GM18907 (cell line): ENCODE data around the gene HTR3A.
A peak's percentile ranks its signal among the peaks of the same experiment; 100 is the strongest.
"Not testable (repeated sequence)": the region's sequence is repeated elsewhere in the genome, so short reads cannot be mapped to it uniquely, and the experiment has no call there.

ENCODE experiments used
- ATAC-seq: cut with Tn5 transposase; IDR thresholded peaks from one replicate; pipeline ENCODE4 v1.9.1; 2021; ENCODE audit warnings: mild to moderate bottlenecking, moderate library complexity; ENCODE audit not compliant: unreplicated experiment

Gene HTR3A

DNA sequence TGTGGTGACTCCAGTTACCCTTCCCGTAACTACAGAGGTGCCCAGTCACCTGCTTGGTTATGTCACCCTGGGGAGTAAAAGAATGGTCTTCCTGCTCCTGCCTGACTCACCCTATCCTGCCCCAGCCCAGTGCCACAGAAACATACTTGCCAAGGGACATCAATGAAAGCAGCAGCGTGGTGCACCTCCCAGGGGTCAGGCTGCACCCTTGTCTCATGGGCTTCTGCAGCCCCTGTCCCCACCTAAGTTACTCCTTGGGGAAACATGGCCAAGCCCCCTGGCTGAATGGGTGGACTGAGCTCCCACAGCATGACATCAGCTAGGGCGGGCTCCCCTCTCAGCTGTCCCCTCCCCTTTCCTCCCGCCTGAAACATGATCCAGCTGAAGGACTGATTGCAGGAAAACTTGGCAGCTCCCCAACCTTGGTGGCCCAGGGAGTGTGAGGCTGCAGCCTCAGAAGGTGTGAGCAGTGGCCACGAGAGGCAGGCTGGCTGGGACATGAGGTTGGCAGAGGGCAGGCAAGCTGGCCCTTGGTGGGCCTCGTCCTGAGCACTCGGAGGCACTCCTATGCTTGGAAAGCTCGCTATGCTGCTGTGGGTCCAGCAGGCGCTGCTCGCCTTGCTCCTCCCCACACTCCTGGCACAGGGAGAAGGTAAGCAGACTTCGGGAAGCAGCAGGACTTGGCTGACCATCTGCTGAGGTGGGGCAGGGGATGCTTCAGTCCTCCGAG lies at the start of gene HTR3A:
Gene HTR3A, plus strand, starts transcription at position 368 of the 730 bp plus-strand sequence. Its CDS starts 218 bp downstream, at position 586.
- no peak for ATAC-seq

DNA sequence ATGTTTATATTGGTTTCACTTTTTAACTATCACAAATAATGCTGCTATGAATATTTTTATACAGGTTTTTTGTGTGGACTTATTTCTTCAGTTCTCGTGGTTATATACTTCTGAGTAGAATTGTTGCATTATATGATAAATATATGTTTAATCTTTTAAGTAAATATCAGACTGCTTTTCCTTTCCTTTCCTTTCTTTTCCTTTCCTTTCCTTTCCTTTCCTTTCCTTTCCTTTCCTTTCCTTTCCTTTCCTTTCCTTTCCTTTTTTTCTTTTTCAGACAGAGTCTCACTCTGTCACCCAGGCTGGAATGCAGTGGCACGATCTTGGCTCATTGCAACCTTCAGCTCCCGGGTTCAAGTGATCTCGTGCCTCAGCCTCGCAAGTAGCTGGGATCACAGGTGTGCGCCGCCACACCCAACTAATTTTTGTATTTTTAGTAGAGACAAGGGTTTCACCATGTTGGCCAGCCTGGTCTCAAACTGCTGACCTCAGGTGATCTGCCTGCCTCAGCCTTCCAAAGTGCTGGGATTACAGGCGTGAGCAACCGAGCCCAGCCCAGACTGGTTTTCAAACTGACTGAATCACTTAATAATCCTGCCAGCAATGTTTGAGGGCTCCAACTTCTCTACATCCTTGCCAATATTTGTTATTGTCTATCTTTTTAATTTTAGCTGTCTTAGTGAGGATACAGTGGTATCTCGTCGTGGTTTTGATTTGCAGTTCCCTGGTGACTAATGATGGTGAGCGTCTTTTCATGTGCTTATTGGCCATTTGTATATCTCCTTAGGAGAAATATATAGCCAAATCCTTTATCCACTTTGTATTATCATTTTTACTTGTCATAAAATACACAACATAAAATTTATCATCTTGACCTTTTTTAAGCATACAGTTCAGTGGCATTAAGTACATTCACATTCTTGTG lies 48.4 kb upstream of the HTR3A start:
- no peak for ATAC-seq

DNA sequence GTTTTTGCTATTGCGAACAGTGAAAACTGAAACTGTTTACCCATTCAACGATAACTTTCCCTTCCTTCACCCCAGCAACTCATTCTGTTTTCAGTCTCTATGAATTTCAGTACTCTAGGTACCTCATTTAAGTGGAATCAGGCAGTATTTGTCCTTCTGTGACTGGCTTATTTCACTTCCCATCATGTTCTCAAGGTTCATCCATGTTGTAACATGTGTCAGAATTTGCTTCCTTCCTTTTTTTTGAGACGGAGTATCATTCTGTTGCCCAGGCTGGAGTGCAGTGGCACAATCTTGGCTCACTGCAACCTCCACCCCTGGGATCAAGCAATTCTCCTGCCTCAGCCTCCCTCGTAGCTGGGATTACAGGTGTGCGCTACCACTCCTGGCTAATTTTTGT lies 46.6 kb upstream of the HTR3A start:
- no peak for ATAC-seq

DNA sequence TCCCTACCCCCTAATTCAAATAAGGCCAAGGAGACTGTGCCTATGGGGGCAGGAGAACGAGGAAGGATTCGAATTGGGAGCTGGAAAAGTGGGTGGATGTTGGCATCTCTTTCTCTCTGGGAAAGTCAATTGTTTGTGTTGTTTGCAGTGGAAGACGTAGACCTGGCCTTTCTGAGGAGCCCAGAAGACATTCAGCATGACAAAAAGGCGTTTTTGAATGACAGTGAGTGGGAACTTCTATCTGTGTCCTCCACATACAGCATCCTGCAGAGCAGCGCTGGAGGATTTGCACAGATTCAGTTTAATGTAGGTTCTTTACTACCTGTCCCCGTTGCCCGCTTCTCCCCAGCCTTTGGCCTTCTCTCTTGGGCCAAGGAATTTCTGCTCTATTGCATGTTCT lies 42.1 kb upstream of the HTR3A start:
- no peak for ATAC-seq

DNA sequence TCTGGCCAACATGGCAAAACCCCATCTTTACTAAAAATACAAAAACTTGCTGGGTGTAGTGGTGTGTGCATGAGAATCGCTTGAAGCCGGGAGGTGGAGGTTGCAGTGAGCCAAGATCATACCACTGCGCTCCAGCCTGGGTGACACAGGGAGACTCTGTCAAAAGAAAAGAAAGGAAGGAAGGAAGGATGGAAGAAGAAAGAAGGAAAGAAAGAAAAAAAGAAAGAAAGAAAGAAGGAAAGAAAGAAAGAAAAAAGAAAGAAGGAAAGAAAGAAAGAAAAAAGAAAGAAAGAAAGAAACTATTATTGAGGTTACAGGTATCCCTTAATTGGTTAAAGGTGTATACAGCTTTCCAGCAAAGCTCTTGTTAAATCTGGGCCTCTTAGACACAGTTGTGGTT lies 40.7 kb upstream of the HTR3A start:
- ATAC-seq: not testable (repeated sequence)

DNA sequence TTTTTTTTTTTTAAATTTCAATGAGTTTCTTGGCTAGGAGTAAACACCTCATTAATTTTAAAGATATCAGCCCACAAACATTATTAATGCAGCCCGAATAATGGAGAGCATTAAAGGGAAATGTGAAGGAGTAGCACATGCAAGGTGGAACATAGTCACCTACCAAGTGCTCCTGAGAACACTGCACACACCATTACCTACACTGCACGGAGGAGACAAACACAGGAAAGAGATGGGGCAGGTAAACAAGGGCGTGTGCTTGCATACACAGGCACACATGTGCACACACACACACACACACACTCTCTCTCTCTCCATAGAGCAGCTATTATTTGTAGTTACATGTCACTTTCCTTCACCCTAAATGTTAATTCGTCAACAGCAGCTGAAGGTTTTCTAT lies 40.1 kb upstream of the HTR3A start:
- no peak for ATAC-seq

DNA sequence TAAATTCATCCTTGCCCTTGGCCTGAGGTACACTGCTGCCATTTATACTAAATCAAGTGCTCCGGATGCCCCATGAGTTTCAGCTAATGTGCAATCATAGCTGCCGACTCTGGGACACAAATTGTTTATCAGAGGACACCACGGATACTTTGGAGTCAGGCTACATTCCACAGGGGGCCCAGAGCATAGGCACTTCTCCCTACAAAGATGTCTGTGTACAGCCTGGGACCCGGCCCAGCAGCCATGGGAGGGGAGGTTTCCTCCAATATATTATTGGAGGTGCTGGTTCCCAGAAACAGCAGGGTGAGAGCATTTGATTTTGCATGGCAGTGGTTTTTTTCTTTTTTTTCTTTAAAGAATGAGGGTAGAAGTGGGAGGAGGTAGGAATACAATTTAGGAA lies 39.0 kb upstream of the HTR3A start:
- ATAC-seq: no peak

DNA sequence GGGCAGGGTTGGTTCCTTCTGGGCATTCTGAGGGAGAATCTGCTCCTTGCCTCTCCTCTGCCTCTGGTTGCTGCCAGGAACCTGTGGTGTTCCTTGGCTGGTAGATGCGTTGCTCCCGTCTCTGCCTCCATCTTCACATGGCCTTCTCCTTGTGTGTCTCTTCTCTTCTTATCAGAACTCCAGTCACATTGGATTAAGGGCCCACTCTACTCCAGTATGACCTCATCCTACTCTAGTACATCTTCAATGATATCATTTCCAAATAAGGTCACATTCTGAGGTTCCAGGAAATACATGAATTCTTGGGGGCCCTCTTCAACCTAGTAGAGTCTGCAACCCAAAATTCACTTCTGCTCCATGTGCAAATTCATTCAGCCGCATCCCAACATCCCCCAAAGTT lies 37.0 kb upstream of the HTR3A start:
- no peak for ATAC-seq

DNA sequence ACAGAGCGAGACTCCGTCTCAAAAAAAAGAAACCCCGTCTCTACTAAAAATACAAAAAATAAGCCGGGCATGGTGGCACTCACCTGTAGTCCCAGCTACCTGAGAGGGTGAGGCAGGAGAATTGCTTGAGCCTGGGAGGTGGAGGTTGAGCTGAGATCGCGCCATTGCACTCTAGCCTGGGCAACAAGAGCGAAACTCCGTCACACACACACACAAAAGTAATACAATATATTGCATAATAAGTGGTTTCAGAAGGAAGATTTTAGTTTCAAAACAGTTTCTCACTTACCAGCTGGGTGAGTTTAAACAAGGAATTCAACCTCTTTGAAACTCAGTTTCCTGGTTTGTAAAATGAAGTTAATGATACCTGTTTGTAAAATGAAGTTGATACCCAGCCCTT lies 32.7 kb upstream of the HTR3A start:
- no peak for ATAC-seq

DNA sequence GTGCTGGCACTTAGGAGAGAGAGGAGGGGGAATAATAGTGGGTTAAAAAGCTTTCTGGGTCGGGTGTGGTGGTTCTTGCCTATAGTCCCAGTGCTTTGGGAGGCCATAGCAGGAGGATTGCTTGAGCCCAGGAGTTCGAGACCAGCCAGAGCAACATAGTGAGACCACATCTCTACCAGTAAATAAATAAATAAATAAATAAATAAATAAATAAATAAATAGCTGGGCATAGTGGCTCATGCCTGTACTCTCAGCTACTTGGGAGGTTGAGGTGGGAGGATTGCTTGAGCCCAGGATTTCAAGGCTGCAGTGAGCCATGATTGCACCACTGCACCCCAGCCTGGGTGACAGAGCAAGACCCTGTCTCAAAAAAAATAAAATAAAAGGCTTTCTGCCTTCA lies 28.7 kb upstream of the HTR3A start:
- ATAC-seq: not testable (repeated sequence)

DNA sequence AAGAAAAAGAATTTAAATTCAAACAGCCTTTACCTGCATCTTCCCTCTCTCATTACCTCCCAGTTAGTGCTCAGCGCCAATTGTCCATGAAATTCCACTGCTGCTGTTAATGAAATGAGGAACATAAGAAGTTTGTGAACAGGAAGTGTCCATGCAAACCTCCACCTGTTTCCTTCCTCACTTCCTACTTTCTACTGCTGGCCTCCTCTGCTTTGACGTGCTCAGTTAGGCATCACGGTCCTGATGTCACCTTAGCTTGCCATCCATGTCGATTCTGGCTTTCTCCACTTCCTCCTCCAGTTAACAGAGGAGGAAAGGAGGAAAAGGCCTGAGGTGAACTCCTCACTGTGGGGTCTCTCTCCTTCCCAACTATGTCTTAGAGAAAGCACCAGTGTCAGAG lies 26.9 kb upstream of the HTR3A start:
- no peak for ATAC-seq

DNA sequence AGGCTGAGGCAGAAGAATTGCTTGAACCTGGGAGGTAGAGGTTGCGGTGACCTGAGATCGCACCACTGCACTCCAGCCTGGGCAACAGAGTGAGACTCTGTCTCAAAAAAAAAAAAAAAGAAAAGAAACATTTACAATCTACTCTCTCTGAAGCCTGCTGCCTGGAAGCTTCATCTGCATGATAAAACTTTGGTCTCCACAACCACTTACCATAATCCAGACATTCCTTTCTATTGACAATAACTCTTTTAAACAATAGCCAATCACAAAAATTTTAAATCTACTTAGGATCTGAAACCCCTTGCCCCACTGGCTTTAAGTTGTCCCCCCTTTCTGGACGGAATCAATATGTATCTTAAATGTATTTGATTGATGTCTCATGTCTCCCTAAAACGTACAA lies 25.0 kb upstream of the HTR3A start:
- no peak for ATAC-seq

DNA sequence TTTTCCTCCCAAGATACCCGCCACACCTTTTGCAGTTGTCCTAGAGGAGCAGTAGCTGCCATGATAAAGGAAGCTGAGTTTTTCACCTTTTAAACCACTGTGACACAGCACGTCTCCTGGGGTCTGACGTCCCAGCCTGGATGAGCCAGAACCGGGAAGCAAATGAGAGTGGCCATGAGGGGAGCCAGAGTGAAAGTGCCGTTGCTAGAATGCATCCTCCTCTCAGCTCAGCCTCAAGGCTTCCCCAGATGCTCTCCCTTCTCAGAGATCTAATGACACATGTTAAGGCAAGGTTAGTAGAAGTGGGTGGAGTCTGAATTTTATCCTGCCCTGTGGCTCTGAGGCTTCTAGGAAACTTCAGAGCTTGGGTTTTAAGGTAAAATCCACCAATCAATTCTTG lies 23.4 kb upstream of the HTR3A start:
- ATAC-seq: no peak

DNA sequence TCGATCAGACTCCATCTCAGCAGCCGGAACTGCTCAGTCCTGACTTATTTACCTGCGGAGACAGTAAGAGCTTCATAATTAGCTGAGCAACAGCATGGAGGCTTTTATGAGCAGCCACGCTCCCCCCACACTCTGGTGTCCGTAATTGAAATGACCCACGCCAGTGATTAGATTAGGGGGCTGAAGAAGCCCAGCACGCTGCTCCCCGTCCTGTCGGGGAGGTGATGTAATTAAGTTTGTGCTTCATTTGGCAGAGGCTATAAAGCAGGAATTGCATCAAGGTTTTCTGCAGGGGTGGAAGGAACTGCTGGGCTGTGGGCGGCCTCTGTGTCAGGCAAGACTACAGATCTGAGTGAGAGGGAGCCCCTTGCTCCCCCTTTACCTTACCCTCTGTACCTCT lies 22.8 kb upstream of the HTR3A start:
- ATAC-seq: no peak

DNA sequence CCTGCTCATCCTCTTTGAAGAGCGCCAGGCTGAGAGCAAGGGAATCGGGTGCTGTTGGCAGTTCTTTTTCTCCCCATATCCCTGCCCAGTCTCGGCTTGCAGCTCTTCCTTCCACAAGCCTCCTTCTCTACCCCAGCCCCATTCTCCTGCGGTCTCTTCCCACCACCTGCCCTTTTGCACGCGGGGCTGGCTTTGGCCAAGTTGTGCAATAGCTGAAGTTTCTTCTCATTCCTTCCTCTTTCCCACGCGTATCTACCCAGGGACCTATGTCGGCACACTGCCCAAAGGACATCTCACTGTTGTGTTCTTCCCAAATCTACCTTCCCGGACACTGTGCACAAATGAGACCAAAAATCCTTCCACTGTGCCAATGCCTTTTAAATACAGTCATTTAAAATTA lies 22.3 kb upstream of the HTR3A start:
- ATAC-seq: no peak

DNA sequence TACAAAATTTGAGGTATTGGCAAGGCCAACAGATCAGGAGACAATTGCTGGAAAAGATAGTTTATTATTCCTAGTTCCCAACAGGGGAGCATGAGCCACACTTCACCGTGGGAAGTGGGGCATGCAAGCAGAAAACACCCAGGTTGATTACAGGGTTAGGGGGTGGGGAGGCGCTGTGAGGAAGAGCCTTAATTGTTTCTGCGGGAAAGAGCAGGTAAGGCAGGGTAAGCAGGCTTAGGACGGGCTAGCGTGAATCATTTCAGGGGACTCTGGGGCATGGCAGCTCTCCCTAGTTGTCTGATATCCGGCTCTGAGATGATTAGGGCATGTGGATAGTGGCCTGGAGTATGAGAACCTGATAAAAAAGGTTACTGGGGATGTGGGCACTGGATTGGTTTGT lies 20.7 kb upstream of the HTR3A start:
- ATAC-seq: no peak

DNA sequence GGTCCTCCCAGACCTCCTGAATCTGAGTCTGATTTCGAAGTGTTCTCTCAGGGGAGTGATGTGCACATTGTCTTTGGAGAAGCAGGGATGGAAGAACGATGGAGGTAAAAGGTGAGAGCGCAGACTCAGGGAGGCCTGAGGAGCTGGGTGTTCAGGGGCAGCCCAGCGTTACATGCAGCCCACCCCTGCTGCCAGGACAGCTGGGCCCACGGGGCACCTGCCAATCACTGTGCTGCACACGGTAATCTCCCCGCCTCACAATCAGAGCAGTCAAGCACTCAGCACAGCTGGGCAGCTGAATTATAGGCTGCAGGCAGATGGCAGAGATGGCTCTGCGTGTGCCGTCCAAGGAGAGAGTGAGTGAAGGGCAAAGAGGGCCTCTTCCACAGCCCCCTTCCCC lies 17.9 kb upstream of the HTR3A start:
- no peak for ATAC-seq

DNA sequence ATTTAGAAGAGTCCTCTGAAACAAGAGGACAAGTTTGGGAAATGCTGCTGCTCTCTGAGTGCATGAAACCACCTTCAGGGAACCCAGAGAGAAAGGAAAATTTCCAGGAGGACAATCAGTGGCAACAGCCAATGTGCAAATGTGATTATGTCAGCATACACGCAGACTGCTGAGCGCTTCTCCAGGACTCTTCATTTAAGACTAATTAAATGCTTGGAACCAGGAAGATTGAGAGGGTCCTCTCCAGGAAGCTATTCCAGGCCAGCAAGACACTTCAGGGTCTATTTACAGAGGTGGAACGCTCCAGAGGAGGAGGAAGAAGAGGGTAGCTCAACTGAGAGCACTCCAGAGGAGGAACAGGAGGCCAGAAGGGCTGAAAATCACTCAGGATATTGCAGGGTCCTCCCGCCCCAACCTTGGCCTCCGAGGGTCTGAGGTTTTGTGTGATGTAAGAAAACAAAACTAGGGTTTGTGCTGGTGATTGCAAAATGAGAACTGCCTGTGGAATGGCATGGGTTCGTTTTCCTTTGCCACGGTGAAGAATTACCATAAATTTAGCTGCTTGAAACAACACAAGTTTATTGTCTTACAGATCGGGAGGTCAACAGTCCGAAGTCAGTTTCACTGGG lies 14.1 kb upstream of the HTR3A start:
- ATAC-seq: no peak

DNA sequence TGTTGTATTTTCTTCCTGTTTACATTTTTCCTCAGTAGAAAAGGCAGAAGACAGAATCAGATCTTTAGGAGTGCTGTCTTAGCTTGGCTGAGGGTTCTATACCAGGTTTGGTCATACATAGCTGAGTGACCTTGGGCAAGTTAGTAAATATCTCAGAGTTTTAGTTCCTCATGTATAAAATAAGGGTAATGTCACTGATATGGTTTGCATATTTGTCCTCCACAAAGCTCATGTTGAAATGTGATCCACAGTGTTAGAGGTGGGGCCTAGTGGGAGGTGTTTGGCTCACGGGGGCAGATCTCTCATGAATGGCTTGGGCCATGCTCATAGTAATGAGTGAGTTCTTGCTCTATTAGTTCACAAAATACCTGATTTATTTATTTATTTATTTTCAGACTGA lies 7.5 kb upstream of the HTR3A start:
- no peak for ATAC-seq

DNA sequence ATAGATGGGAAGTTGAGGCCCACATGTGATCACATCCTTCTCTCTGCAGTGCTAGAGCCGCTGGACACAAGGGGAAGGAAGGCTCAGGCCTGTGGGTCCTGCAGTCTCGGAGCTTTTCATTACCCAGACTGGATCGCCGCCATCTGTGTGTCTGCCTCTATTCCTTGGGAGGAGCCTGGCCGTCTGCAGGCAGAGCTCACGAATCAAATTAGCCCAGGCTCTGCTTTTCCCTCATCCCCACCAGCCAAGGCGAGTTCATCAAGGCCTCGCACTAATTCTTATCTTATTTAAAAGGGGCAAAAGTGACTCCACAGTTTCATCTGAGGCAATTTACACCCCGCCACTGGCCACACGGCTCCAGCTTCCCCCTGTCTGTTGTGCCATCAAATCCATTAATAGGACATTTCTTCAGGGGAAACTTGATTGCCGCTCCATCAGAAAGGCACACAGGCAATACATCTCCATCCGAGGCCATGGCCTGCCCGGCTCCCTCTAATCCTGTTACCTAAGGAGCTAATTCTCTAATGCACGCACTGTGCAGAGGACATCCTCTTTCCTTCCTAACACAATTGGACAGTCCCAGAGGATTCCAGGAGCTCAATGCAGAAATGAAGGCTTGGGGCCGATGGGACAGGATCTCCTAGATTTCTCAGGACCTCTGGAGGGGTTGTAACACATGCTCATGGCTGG lies 3.3 kb upstream of the HTR3A start:
- ATAC-seq: no peak

DNA sequence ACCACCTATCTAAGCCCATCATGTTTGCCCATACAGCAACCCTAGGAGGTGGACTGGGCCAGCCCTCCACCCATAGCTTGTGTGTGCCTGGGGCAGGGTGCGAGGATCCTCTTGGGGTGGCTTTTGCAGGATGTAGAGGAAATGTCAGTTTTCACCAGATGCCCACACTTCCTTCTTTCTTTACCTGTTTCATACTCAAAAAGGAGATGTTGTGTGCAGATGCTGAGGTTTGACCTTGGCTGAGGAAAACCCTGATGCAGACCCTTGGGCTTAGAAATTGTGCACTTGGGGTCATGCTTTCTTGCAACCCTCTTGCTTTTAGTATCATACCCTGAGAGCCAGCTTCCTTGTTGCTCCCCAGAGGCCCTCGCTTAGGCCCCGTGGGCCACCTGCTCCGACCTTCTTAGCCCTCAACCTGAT lies 2.2 kb downstream of the HTR3A start:
- peak; percentile 62 for ATAC-seq
